Esophagus (tissue), 2 donors: Measurements from ENCODE around the gene ETV7. TPM values are rescaled to one million over a fixed set of nuclear protein-coding genes. Genes with fewer than 3 reads are reported as not detected.

Experiments used
- H3K27ac ChIP-seq, 2 donors: one replicate each; pipeline ENCODE4 v1.5.1; 2013; ENCODE audit warnings: low read depth in 2 of 2, mild to moderate bottlenecking in 2 of 2, inconsistent platforms in 1 of 2, low read length in 1 of 2, moderate library complexity in 1 of 2
- H3K27me3 ChIP-seq, 2 donors: one replicate each; pipeline ENCODE4 v1.6.1; 2013; ENCODE audit warnings: low read length in 2 of 2, control low read depth in 1 of 2, mild to moderate bottlenecking in 1 of 2; ENCODE audit not compliant: insufficient read depth in 2 of 2, control insufficient read depth in 1 of 2
- H3K36me3 ChIP-seq, 2 donors: one replicate each; pipeline ENCODE4 v1.6.1; 2013; ENCODE audit warnings: low read length in 1 of 2; ENCODE audit not compliant: control insufficient read depth in 2 of 2, insufficient read depth in 2 of 2
- H3K4me1 ChIP-seq, 2 donors: one replicate each; pipeline ENCODE4 v1.6.1; 2013; ENCODE audit warnings: low read length in 1 of 2; ENCODE audit not compliant: control insufficient read depth in 2 of 2, insufficient read depth in 2 of 2
- H3K4me3 ChIP-seq, 2 donors: one replicate each; pipeline ENCODE4 v1.5.1; 2013; ENCODE audit warnings: low read length in 2 of 2, mild to moderate bottlenecking in 2 of 2, low read depth in 1 of 2, moderate library complexity in 1 of 2
- H3K9me3 ChIP-seq, 2 donors: one replicate each; pipeline ENCODE4 v1.6.1; 2013; ENCODE audit warnings: mild to moderate bottlenecking in 2 of 2, low read depth in 1 of 2, low read length in 1 of 2, moderate library complexity in 1 of 2; ENCODE audit not compliant: control insufficient read depth in 2 of 2, insufficient read depth in 1 of 2
- WGBS, 2 donors: extraction: QIAGEN DNeasy Blood & Tissue Kit; methylation state at CpG; one replicate each; pipeline ENCODE4 v1.1.7; 2013; 5-methylcytosine and 5-hydroxymethylcytosine counted together
- polyA plus RNA-seq, 2 donors: library from polyadenylated mRNA; stranded (reverse); fragments of 200-250 nt; gene quantifications; one replicate each; pipeline ENCODE4 v1.2.3, GENCODE V29; 2013
- donor health status: healthy with polysubstance abuse.
- donor health status: Bipolar disorder and iron deficiency.

Gene ETV7
- polyA plus RNA-seq, 2 donors: 2.1 to 3.3 TPM

GRCh38 chr6:36386495-36387439 lies 702 bp downstream of the ETV7 start:
- Histone ChIP-seq H3K27me3 (no peaks in the 10 kb centered on the region), H3K4me1 (peaks cover 0 to 3% of the 10 kb centered on the region in 2 donors), H3K9me3 (no peaks in the 10 kb centered on the region), H3K27ac (peak overlapping the region; percentile 20 to 48), H3K4me3 (peak overlapping the region; percentile 64 to 83), H3K36me3 (no peaks in the 10 kb centered on the region)
- WGBS, 2 donors: 1 to 2% methylated on average over 33 of the region's 33 CpGs

- no peak overlapping the region for H3K27ac ChIP-seq
- no peaks in the 10 kb centered on the region for H3K9me3 ChIP-seq
- H3K4me3 ChIP-seq: no peak overlapping the region
- peaks cover 0 to 3% of the 10 kb centered on the region in 2 donors for H3K4me1 ChIP-seq
- WGBS, 2 donors: 76 to 78% methylated on average over 2 of the region's 2 CpGs
- no peaks in the 10 kb centered on the region for H3K27me3 ChIP-seq
- no peaks in the 10 kb centered on the region for H3K36me3 ChIP-seq
Measured at GRCh38 chr6:36384095-36384494, 3.4 kb downstream of the ETV7 start.

- peaks cover 0 to 3% of the 10 kb centered on the region in 2 donors for H3K4me1 ChIP-seq
- H3K27ac ChIP-seq: no peak overlapping the region
- H3K4me3 ChIP-seq: no peak overlapping the region
- H3K9me3 ChIP-seq: no peaks in the 10 kb centered on the region
- 52 to 62% methylated on average over 2 of the region's 2 CpGs for WGBS, 2 donors
- H3K27me3 ChIP-seq: no peaks in the 10 kb centered on the region
- no peaks in the 10 kb centered on the region for H3K36me3 ChIP-seq
Measured at GRCh38 chr6:36383606-36384005, 3.9 kb downstream of the ETV7 start.

- no peaks in the 10 kb centered on the region for H3K36me3 ChIP-seq
- 70 to 73% methylated on average over 4 of the region's 4 CpGs for WGBS, 2 donors
- no peaks in the 10 kb centered on the region for H3K27me3 ChIP-seq
- no peaks in the 10 kb centered on the region for H3K9me3 ChIP-seq
- H3K27ac ChIP-seq: no peak overlapping the region
- H3K4me1 ChIP-seq: peaks cover 0 to 2% of the 10 kb centered on the region in 2 donors
- no peak overlapping the region for H3K4me3 ChIP-seq
Measured at GRCh38 chr6:36382976-36383375, 4.5 kb downstream of the ETV7 start.

GRCh38 chr6:36381502-36382389 lies 5.7 kb downstream of the ETV7 start:
- no peak overlapping the region for H3K4me3 ChIP-seq
- WGBS, 2 donors: 70 to 72% methylated on average over 9 of the region's 9 CpGs
- H3K36me3 ChIP-seq: no peaks in the 10 kb centered on the region
- H3K4me1 ChIP-seq: no peaks in the 10 kb centered on the region
- H3K27ac ChIP-seq: no peak overlapping the region
- no peaks in the 10 kb centered on the region for H3K9me3 ChIP-seq
- H3K27me3 ChIP-seq: no peaks in the 10 kb centered on the region

GRCh38 chr6:36380166-36380565 lies 7.3 kb downstream of the ETV7 start:
- WGBS, 2 donors: 95 to 96% methylated on average over 4 of the region's 4 CpGs
- Histone ChIP-seq H3K36me3 (no peaks in the 10 kb centered on the region), H3K27me3 (no peaks in the 10 kb centered on the region), H3K4me3 (no peak overlapping the region), H3K4me1 (no peaks in the 10 kb centered on the region), H3K9me3 (no peaks in the 10 kb centered on the region), H3K27ac (no peak overlapping the region)

- no peak overlapping the region for H3K4me3 ChIP-seq
- no peak overlapping the region for H3K27ac ChIP-seq
- H3K9me3 ChIP-seq: no peaks in the 10 kb centered on the region
- no peaks in the 10 kb centered on the region for H3K4me1 ChIP-seq
- no peaks in the 10 kb centered on the region for H3K36me3 ChIP-seq
- WGBS, 2 donors: 93% methylated on average over 10 of the region's 10 CpGs
- H3K27me3 ChIP-seq: no peaks in the 10 kb centered on the region
Measured at GRCh38 chr6:36378936-36379335, 8.5 kb downstream of the ETV7 start.

GRCh38 chr6:36378243-36378920 lies 9.1 kb downstream of the ETV7 start:
- no peak overlapping the region for H3K27ac ChIP-seq
- WGBS, 2 donors: 70 to 73% methylated on average over 4 of the region's 4 CpGs
- no peaks in the 10 kb centered on the region for H3K9me3 ChIP-seq

GRCh38 chr6:36377594-36377993 lies 9.9 kb downstream of the ETV7 start:
- H3K27ac ChIP-seq: peak overlapping the region in 1 of 2 donors; percentile 33

More at GRCh38 chr6:36378243-36378920, 9.1 kb downstream of the ETV7 start:
- Histone ChIP-seq H3K27me3 (no peaks in the 10 kb centered on the region), H3K36me3 (no peaks in the 10 kb centered on the region), H3K4me3 (no peak overlapping the region), H3K4me1 (no peaks in the 10 kb centered on the region)

More at GRCh38 chr6:36377594-36377993, 9.9 kb downstream of the ETV7 start:
- Histone ChIP-seq H3K36me3 (no peaks in the 10 kb centered on the region), H3K9me3 (no peaks in the 10 kb centered on the region), H3K4me1 (no peaks in the 10 kb centered on the region), H3K4me3 (no peak overlapping the region), H3K27me3 (no peaks in the 10 kb centered on the region)
- WGBS, 2 donors: 45 to 53% methylated on average over 5 of the region's 5 CpGs
